ENCODE data around the gene INF2.

- TF ChIP-seq CTCF (IDR thresholded peaks at IDR 0.05) (no peak), POLR2A (IDR thresholded peaks at IDR 0.05) (no peak)
These were observed 14.8 kb downstream of the INF2 start for GRCh38 chr14:104704252-104704651.

All from esophagus squamous epithelium (tissue), 4 donors.